ENCODE data around the gene AUP1. TPM values are rescaled to one million over a fixed set of nuclear protein-coding genes. Genes with fewer than 3 reads are reported as not detected.

AUP1 gene
- total and polyA plus RNA-seq, 9 of the 15 experiments (the other 6 are each of a cell fraction or from before 2014, with no cell fraction given) = 70.7 to 245 (median 165) TPM

DNA sequence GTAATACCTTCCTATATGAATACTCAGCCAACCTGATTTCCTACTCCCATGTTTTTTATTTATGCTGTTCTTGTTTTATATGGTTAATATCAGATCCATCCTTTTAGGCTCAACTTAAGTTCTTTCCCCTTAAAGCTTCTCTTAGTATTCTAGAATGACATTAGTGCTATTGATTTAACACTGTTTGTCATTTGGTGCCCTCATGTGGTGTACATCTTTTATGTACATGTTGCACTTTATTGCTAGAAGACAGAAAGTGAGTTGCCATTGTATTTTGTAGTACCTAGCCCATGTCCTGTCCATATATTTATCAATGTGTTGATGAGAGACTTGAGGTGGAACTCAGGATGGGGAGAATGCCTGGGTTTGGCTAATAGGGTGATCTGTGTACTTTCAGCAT is 2.7 kb upstream of the AUP1 start (continued):
- no peak for TF ChIP-seq BRF2 (IDR thresholded peaks at IDR 0.05; ENCODE audit: borderline replicate concordance, insufficient read depth, insufficient read length)
- TF ChIP-seq REST (IDR thresholded peaks at IDR 0.05; ENCODE audit: borderline replicate concordance) = peak; percentile 71
- no peak for TF ChIP-seq REST (CRISPR knock-in tag; IDR thresholded peaks at IDR 0.05; ENCODE audit: low read depth)
- TF ChIP-seq, protein P1, sequence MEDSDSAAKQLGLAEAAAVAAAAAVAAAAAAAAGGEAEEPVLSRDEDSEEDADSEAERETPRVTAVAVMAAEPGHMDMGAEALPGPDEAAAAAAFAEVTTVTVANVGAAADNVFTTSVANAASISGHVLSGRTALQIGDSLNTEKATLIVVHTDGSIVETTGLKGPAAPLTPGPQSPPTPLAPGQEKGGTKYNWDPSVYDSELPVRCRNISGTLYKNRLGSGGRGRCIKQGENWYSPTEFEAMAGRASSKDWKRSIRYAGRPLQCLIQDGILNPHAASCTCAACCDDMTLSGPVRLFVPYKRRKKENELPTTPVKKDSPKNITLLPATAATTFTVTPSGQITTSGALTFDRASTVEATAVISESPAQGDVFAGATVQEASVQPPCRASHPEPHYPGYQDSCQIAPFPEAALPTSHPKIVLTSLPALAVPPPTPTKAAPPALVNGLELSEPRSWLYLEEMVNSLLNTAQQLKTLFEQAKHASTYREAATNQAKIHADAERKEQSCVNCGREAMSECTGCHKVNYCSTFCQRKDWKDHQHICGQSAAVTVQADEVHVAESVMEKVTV (CRISPR knock-in tag; IDR thresholded peaks at IDR 0.05) = peak; percentile 69; the same call in 1 of the 2 replicates
- TF ChIP-seq ZFP30 (CRISPR knock-in tag; IDR thresholded peaks at IDR 0.05; ENCODE audit: borderline replicate concordance) = no peak
- TF ChIP-seq GTF2F1 (IDR thresholded peaks at IDR 0.05; ENCODE audit: low read depth, low read length) = no peak

Data from K562 (cell line).